Vagina (tissue), 2 donors: ENCODE data around the gene ATP5ME.

ENCODE experiments used
- POLR2A ChIP-seq, 2 donors: fragments of 450-650 bp; IDR thresholded peaks; one replicate each; pipeline ENCODE4 v1.6.1; 2017; ENCODE audit warnings: antibody characterized with exemption in 2 of 2, mild to moderate bottlenecking in 2 of 2, moderate library complexity in 2 of 2
- POLR2AphosphoS5 ChIP-seq, 2 donors: sonication (generic); formaldehyde crosslinking; IDR thresholded peaks; one replicate each; pipeline ENCODE4 v1.9.0; 2017; ENCODE audit warnings: antibody characterized with exemption in 2 of 2, mild to moderate bottlenecking in 2 of 2, low read depth in 1 of 2; ENCODE audit not compliant: insufficient read depth in 1 of 2
- TF ChIP-seq, protein P1 (sequence below), 3 experiments: fragments of 450-650 bp in 2 of 3; fragments of 200-600 bp in 1 of 3; sonication (generic) in 1 of 3; IDR thresholded peaks; one replicate each; pipeline ENCODE4 v1.5.1; 2017 to 2019; ENCODE audit warnings: antibody characterized with exemption in 3 of 3, mild to moderate bottlenecking in 2 of 3, moderate library complexity in 2 of 3

DNA sequence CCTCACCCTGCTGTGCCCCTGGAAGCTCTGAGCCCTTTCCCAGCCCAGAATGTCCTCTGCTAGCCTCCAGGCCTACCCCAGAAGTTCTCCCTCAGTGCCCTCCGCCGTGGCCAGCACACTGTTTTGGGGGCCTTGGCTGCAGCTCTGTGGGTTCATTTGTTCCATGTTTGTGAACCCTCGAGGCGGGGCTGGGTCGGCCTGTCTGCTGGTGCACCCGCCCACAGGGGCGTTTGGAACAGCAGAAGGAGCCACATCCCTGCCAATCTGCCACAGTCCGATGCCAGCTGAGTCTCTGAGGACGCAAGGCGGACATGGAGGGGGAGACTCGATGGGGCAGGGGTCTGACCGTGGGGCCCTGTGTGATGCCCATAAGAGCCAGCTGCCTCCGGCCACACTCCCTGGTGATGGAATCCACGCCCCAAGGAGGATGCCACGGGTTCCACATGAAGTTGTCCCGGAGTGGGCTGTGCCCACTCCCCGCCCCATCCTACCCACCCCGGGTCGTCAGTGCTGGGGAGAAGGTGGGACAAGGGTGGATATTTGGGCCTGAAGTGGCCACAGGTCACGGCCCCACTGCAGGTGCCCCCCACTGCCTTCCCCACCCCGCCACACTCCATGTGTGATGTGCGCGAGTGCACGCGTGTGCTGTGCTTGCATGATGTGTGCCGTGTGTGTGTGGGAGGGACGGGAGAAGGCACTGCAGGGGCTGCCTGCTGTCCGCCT is 7.1 kb downstream of the ATP5ME start:
- TF ChIP-seq, protein P1, sequence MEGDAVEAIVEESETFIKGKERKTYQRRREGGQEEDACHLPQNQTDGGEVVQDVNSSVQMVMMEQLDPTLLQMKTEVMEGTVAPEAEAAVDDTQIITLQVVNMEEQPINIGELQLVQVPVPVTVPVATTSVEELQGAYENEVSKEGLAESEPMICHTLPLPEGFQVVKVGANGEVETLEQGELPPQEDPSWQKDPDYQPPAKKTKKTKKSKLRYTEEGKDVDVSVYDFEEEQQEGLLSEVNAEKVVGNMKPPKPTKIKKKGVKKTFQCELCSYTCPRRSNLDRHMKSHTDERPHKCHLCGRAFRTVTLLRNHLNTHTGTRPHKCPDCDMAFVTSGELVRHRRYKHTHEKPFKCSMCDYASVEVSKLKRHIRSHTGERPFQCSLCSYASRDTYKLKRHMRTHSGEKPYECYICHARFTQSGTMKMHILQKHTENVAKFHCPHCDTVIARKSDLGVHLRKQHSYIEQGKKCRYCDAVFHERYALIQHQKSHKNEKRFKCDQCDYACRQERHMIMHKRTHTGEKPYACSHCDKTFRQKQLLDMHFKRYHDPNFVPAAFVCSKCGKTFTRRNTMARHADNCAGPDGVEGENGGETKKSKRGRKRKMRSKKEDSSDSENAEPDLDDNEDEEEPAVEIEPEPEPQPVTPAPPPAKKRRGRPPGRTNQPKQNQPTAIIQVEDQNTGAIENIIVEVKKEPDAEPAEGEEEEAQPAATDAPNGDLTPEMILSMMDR (IDR thresholded peaks at IDR 0.05), result no peak
- TF ChIP-seq POLR2AphosphoS5 (IDR thresholded peaks at IDR 0.05; ENCODE audit: insufficient read depth in 1 of 2, low read depth in 1 of 2), result no peak
- TF ChIP-seq POLR2A (IDR thresholded peaks at IDR 0.05), result no peak
